ENCODE results near the gene FXYD3. TPM values are rescaled to one million over a fixed set of nuclear protein-coding genes. Genes with fewer than 3 reads are reported as not detected.

FXYD3 gene
- total RNA-seq, 6 donors from 2014 or later: 94.3 to 236 (median 195) TPM

GRCh38 chr19:35074426-35075201 is 41.0 kb upstream of the FXYD3 start:
- Histone ChIP-seq H3K4me1 (no peaks in the 10 kb centered on the region), H3K27me3 (no peaks in the 10 kb centered on the region), H3K4me3 (no peak overlapping the region), H3K36me3 (no peaks in the 10 kb centered on the region), H3K9me3 (peaks cover 4 to 7% (median 5%) of the 10 kb centered on the region in 4 donors), H3K27ac (no peak overlapping the region)
- no peak for TF ChIP-seq POLR2A (IDR thresholded peaks at IDR 0.05)
- no peak for TF ChIP-seq POLR2AphosphoS5 (IDR thresholded peaks at IDR 0.05)
- TF ChIP-seq EP300 (IDR thresholded peaks at IDR 0.05): no peak
- no peak for TF ChIP-seq CTCF (IDR thresholded peaks at IDR 0.05)
- ATAC-seq (ENCODE audit: low FRiP score in 2 of 2) (no peak), DNase-seq (peak in 1 of 2 donors; percentile 55)
- WGBS, 2 donors: 89 to 91% methylated on average over 18 to 21 of the region's 21 CpGs

GRCh38 chr19:35075202-35076025 is 40.2 kb upstream of the FXYD3 start:
- Histone ChIP-seq H3K27me3 (no peaks in the 10 kb centered on the region), H3K9me3 (peaks cover 3 to 4% (median 4%) of the 10 kb centered on the region in 4 donors), H3K27ac (no peak overlapping the region), H3K36me3 (no peaks in the 10 kb centered on the region), H3K4me1 (no peaks in the 10 kb centered on the region), H3K4me3 (no peak overlapping the region)
- TF ChIP-seq CTCF (IDR thresholded peaks at IDR 0.05): no peak
- TF ChIP-seq EP300 (IDR thresholded peaks at IDR 0.05): no peak
- TF ChIP-seq POLR2AphosphoS5 (IDR thresholded peaks at IDR 0.05): no peak
- TF ChIP-seq POLR2A (IDR thresholded peaks at IDR 0.05): no peak
- DNase-seq (peak in 1 of 2 donors; percentile 61), ATAC-seq (ENCODE audit: low FRiP score in 2 of 2) (no peak)
- 90 to 91% methylated on average over 14 to 19 of the region's 21 CpGs for WGBS, 2 donors

GRCh38 chr19:35076026-35076370 is 39.6 kb upstream of the FXYD3 start:
- no peaks in the 10 kb centered on the region for H3K9me3 ChIP-seq
- no peak for TF ChIP-seq POLR2A (IDR thresholded peaks at IDR 0.05)
- no peak for TF ChIP-seq CTCF (IDR thresholded peaks at IDR 0.05)
- TF ChIP-seq POLR2AphosphoS5 (IDR thresholded peaks at IDR 0.05): no peak
- TF ChIP-seq EP300 (IDR thresholded peaks at IDR 0.05): no peak
- DNase-seq (no peak), ATAC-seq (ENCODE audit: low FRiP score in 2 of 2) (no peak)
- H3K4me1 ChIP-seq: no peaks in the 10 kb centered on the region
- WGBS, 2 donors: 72 to 100% methylated on average over 2 to 4 of the region's 6 CpGs
- no peaks in the 10 kb centered on the region for H3K27me3 ChIP-seq
- no peaks in the 10 kb centered on the region for H3K36me3 ChIP-seq
- no peak overlapping the region for H3K4me3 ChIP-seq
- H3K27ac ChIP-seq: no peak overlapping the region

GRCh38 chr19:35076657-35077056 is 39.0 kb upstream of the FXYD3 start:
- Histone ChIP-seq H3K36me3 (no peaks in the 10 kb centered on the region), H3K27ac (no peak overlapping the region), H3K4me3 (no peak overlapping the region), H3K9me3 (no peaks in the 10 kb centered on the region), H3K27me3 (no peaks in the 10 kb centered on the region), H3K4me1 (no peaks in the 10 kb centered on the region)
- TF ChIP-seq CTCF (IDR thresholded peaks at IDR 0.05): no peak
- TF ChIP-seq POLR2A (IDR thresholded peaks at IDR 0.05): no peak
- no peak for TF ChIP-seq EP300 (IDR thresholded peaks at IDR 0.05)
- TF ChIP-seq POLR2AphosphoS5 (IDR thresholded peaks at IDR 0.05): no peak
- DNase-seq (peak in 1 of 2 donors; percentile 76), ATAC-seq (ENCODE audit: low FRiP score in 2 of 2) (no peak)
- 65 to 66% methylated on average over 5 to 8 of the region's 8 CpGs for WGBS, 2 donors
